AG09319 (cell line): ENCODE data around the gene PGF.

Experiments
- DNase-seq: peaks from one replicate; pipeline ENCODE4 v3.0.0-alpha.2; 2010; ENCODE audit warnings: low read depth; ENCODE audit errors: extremely low read depth
- CTCF ChIP-seq: IDR thresholded peaks from 2 replicates; pipeline ENCODE4 v1.5.1; 2011; ENCODE audit warnings: low read depth, mild to moderate bottlenecking, inconsistent platforms, low read length, moderate library complexity

Gene PGF

DNA sequence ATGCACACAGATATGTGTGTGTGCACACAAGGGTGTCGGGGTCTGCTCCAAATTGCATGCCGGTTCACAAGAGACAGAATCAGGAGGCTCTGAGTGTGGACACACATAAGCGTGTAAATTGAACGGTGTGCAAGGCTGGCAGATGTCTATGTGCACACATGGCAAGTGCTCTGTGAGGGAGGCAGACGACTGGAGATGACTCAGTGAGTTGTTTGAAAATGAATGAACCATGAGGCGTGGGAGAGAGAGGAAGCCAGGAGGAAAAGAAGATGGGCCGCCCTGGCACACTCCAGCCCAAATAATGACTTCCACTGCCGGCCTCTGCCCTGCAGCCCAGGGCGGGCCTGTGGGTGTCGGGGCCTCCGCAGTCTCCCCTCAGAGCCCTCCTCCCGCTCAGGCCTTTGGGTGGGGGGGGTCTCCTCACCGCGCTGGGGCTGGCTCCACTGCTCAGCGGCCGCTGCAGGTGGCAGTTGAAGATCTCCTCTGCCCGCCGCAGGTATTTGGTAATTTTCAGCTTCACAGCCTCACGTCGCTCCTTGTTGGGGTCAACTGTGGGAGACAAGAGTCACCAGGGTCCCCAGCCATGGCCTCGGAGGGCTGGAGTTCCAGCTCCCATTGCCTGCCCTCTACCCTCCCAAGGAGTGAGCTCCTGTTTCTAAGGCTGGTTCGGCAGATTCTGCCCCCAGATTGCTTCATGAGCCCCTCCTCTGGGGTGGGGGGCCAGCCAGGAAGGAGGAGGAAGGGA, 35.8 kb downstream of the PGF start:
- no peak for TF ChIP-seq CTCF
- no peak for DNase-seq

DNA sequence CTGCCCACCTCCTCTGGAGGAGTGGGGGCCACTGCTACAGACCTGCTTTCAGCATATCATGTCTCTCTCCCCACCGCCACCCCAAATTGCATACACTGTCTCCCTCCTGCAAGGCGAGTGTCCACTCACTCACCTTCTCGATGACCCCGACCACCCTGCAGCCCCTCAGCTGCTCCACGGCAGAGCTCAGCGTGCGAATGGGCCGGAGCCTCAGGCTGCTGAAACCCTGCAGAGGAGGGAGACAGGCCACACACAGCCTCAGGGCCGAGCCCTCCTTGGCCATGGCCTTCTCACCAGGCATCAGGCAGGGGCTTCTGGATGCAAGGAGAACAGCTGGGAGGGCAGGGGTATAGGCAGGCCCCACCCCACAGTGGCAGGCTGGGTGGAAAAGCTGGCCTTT, 37.0 kb downstream of the PGF start:
- no peak for TF ChIP-seq CTCF
- DNase-seq: no peak

DNA sequence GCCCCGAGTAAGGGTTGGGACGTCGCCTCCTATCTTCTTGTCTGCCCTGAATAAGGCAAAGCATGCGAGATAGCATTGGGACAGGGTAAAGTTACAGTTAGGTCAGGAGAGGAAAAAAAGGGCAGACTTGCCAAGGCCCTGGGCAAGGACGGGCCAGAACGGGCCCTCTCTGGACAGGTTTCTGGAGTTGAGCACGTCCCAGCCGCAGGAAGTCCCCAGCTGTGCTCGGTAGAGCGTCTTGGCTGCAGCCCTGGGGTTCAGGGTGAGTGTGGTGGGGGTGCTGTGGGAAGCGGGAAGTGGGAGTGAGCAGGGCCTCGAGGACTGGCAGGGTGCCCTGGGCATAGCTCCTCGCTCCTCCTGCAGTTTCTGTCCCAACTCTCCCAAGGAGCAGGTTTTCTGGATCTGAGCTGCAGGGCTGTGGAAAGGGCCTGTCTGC, 37.7 kb downstream of the PGF start:
- DNase-seq: no peak
- no peak for TF ChIP-seq CTCF

- TF ChIP-seq CTCF: no peak
- DNase-seq: no peak
Measured at GRCh38 chr14:74917178-74917543, 38.2 kb downstream of the PGF start.

GRCh38 chr14:74915826-74916225, 39.6 kb downstream of the PGF start:
- no peak for DNase-seq
- TF ChIP-seq CTCF: no peak

DNA sequence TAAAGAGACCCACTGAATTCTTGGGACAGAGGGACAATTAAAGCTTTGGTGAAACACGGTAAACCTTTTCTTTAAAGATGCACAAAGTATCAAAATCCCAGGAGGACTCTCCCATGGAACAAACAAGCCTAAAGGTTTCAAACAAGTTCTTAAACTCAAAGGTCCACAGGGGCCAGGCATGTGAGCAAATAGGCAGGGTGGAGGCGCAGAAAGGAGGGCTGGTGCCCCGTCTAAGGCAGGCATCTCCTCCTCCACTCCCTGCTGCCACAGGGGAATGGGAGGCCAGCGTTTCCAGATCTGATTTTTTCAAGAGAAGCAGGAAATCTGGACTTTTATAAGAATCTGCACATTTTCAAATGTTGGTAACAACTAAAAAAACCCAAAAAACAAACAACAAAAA, 40.0 kb downstream of the PGF start:
- no peak for DNase-seq
- no peak for TF ChIP-seq CTCF

- peak; percentile 98 for TF ChIP-seq CTCF
- DNase-seq: peak; percentile 56
Measured at GRCh38 chr14:74913986-74914573, 41.3 kb downstream of the PGF start.
